ENCODE data around the gene OR2AK2.

Gene OR2AK2

DNA sequence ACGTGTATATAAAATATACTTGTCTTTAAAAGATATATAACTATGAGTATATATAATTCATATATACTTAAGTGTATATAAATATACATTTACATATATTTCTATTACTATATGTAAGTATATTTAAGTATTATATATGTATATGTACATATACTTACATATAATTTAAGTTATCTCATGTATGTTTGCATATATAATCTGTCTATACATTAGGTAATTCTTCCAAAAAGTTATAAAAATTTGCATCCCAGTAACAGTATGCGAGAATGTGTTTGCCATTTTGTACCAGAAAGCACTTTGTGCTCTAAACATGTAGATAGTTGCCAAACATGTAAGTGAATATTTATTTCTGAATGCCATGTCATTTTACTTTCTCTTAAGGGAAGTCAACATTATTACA is at the start of gene OR2AK2:
OR2AK2 (plus strand) TSS at position 301 of the 400 bp plus-strand sequence. CDS start 144 bp downstream, outside the sequence.
- Histone ChIP-seq H3K4me3 (ENCODE audit: low read length, poor library complexity, severe bottlenecking) (no peak within 1 kb of the TSS), H3K9me3 (ENCODE audit: insufficient read depth, low read depth, low read length) (no peaks in the 10 kb centered on the region)

GRCh38 chr1:247919952-247920351 is 45.1 kb upstream of the OR2AK2 start, which contains the start of gene OR2T8:
TSS of gene OR2T8 (plus strand) at chr1:247920252. CDS start at chr1:247921018, 766 bp downstream.
- Histone ChIP-seq H3K9ac (ENCODE audit: low read depth, low read length, poor library complexity, severe bottlenecking) (no peak within 1 kb of the TSS), H3K4me2 (ENCODE audit: low read depth, low read length, poor library complexity, severe bottlenecking) (no peak within 1 kb of the TSS), H3K4me3 (ENCODE audit: low read length, poor library complexity, severe bottlenecking) (no peak within 1 kb of the TSS), H3K79me2 (ENCODE audit: insufficient read depth, low read length) (no peaks in the 10 kb centered on the region), H3K36me3 (ENCODE audit: insufficient read depth, low read length) (no peaks in the 10 kb centered on the region), H3K9me2 (replicated peaks; ENCODE audit: low read depth, low read length) (no peaks in the 10 kb centered on the region), H3K9me3 (ENCODE audit: insufficient read depth, low read depth, low read length) (no peaks in the 10 kb centered on the region), H4K20me1 (ENCODE audit: insufficient read depth, low read length, poor library complexity, severe bottlenecking) (no peaks in the 10 kb centered on the region), H2AFZ (ENCODE audit: low read length) (no peak within 1 kb of the TSS), H3K27me3 (ENCODE audit: insufficient read depth, low read length, poor library complexity, severe bottlenecking) (no peaks in the 10 kb centered on the region), H3K4me1 (ENCODE audit: insufficient read depth, low read length, poor library complexity, severe bottlenecking) (no peaks in the 10 kb centered on the region), H3F3A (ENCODE audit: low read depth) (no peaks in the 10 kb centered on the region)
- TF ChIP-seq EZH2phosphoT487 (IDR thresholded peaks at IDR 0.05; ENCODE audit: borderline replicate concordance) = no peak

More for the DNA sequence above, at the start of gene OR2AK2:
- H3K4me1 ChIP-seq (ENCODE audit: insufficient read depth, low read length, poor library complexity, severe bottlenecking) = no peaks in the 10 kb centered on the region
- H3K9ac ChIP-seq (ENCODE audit: low read depth, low read length, poor library complexity, severe bottlenecking) = no peak within 1 kb of the TSS
- no peak within 1 kb of the TSS for H3K4me2 ChIP-seq (ENCODE audit: low read depth, low read length, poor library complexity, severe bottlenecking)
- no peaks in the 10 kb centered on the region for H4K20me1 ChIP-seq (ENCODE audit: insufficient read depth, low read length, poor library complexity, severe bottlenecking)
- H3F3A ChIP-seq (ENCODE audit: low read depth) = no peaks in the 10 kb centered on the region
- no peaks in the 10 kb centered on the region for H3K9me2 ChIP-seq (replicated peaks; ENCODE audit: low read depth, low read length)
- no peaks in the 10 kb centered on the region for H3K27me3 ChIP-seq (ENCODE audit: insufficient read depth, low read length, poor library complexity, severe bottlenecking)
- H2AFZ ChIP-seq (ENCODE audit: low read length) = no peak within 1 kb of the TSS
- H3K79me2 ChIP-seq (ENCODE audit: insufficient read depth, low read length) = no peaks in the 10 kb centered on the region
- no peaks in the 10 kb centered on the region for H3K36me3 ChIP-seq (ENCODE audit: insufficient read depth, low read length)
- TF ChIP-seq CTCF (conservative IDR thresholded peaks at IDR 0.05; ENCODE audit: low read length) = no peak
- no peak for TF ChIP-seq EZH2phosphoT487 (IDR thresholded peaks at IDR 0.05; ENCODE audit: borderline replicate concordance)

DNA sequence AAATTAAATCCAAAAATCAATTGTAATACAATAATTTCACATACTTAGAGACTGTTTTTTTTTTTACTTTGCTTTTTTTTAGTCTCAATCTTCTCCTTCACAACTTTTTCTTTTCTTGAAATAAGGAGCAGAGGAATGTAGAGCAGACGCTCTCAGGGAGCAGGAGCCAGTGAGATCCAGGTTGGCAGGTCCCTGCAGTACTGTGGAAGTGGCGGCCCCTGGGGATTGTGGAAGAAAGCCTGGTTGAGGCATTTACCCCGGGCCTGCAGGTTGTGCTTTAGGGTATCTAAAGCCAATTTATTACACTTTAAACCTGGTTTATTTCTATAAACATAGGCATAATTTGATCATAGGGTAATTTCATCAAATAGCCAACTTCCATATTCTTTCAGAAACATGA is 41.1 kb upstream of the OR2AK2 start:
- Histone ChIP-seq H3K4me3 (ENCODE audit: low read length, poor library complexity, severe bottlenecking) (no peak overlapping the region), H3K9ac (ENCODE audit: low read depth, low read length, poor library complexity, severe bottlenecking) (no peak overlapping the region), H3K27me3 (ENCODE audit: insufficient read depth, low read length, poor library complexity, severe bottlenecking) (no peaks in the 10 kb centered on the region), H3K36me3 (ENCODE audit: insufficient read depth, low read length) (no peaks in the 10 kb centered on the region), H3K9me2 (replicated peaks; ENCODE audit: low read depth, low read length) (no peaks in the 10 kb centered on the region), H3F3A (ENCODE audit: low read depth) (no peaks in the 10 kb centered on the region), H2AFZ (ENCODE audit: low read length) (no peak overlapping the region), H4K20me1 (ENCODE audit: insufficient read depth, low read length, poor library complexity, severe bottlenecking) (no peaks in the 10 kb centered on the region), H3K9me3 (ENCODE audit: insufficient read depth, low read depth, low read length) (no peaks in the 10 kb centered on the region), H3K4me2 (ENCODE audit: low read depth, low read length, poor library complexity, severe bottlenecking) (no peak overlapping the region), H3K79me2 (ENCODE audit: insufficient read depth, low read length) (no peaks in the 10 kb centered on the region), H3K4me1 (ENCODE audit: insufficient read depth, low read length, poor library complexity, severe bottlenecking) (no peaks in the 10 kb centered on the region)
- TF ChIP-seq EZH2phosphoT487 (IDR thresholded peaks at IDR 0.05; ENCODE audit: borderline replicate concordance) = no peak
- no peak for TF ChIP-seq CTCF (conservative IDR thresholded peaks at IDR 0.05; ENCODE audit: low read length)

DNA sequence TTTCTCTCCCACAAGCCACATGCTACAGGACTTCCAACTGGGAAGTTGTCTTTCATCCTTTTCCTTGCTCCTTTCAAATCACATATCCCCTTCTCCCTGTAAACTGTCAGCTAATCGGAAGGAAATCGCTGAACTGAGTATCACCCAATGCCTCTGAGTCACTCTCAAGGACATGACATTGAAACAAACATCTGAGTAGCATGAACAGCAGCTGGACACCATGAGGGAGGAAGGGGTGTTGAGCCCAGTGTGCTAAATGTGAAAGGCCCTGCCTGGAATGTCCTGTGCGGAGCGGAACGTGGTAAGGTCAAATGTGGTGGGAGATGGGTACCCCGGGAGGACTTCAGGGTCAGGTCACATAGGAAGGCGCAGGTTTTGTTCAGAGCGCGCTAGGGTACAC is 40.2 kb upstream of the OR2AK2 start, which contains the start of gene OR2AJ1:
OR2AJ1 (plus strand) TSS at position 22 of the 400 bp plus-strand sequence. CDS start 8,880 bp downstream, outside the sequence.
- Histone ChIP-seq H3F3A (ENCODE audit: low read depth) (no peaks in the 10 kb centered on the region), H3K4me2 (ENCODE audit: low read depth, low read length, poor library complexity, severe bottlenecking) (no peak within 1 kb of the TSS)

More for the DNA sequence above, 40.2 kb upstream of the OR2AK2 start, which contains the start of gene OR2AJ1:
- H3K9ac ChIP-seq (ENCODE audit: low read depth, low read length, poor library complexity, severe bottlenecking) = no peak within 1 kb of the TSS
- no peaks in the 10 kb centered on the region for H4K20me1 ChIP-seq (ENCODE audit: insufficient read depth, low read length, poor library complexity, severe bottlenecking)
- H3K27me3 ChIP-seq (ENCODE audit: insufficient read depth, low read length, poor library complexity, severe bottlenecking) = no peaks in the 10 kb centered on the region
- H3K79me2 ChIP-seq (ENCODE audit: insufficient read depth, low read length) = no peaks in the 10 kb centered on the region
- no peak for TF ChIP-seq EZH2phosphoT487 (IDR thresholded peaks at IDR 0.05; ENCODE audit: borderline replicate concordance)
- TF ChIP-seq CTCF (conservative IDR thresholded peaks at IDR 0.05; ENCODE audit: low read length) = no peak
- no peaks in the 10 kb centered on the region for H3K9me3 ChIP-seq (ENCODE audit: insufficient read depth, low read depth, low read length)
- H3K36me3 ChIP-seq (ENCODE audit: insufficient read depth, low read length) = no peaks in the 10 kb centered on the region
- no peak within 1 kb of the TSS for H2AFZ ChIP-seq (ENCODE audit: low read length)
- H3K4me1 ChIP-seq (ENCODE audit: insufficient read depth, low read length, poor library complexity, severe bottlenecking) = no peaks in the 10 kb centered on the region
- no peaks in the 10 kb centered on the region for H3K9me2 ChIP-seq (replicated peaks; ENCODE audit: low read depth, low read length)
- no peak within 1 kb of the TSS for H3K4me3 ChIP-seq (ENCODE audit: low read length, poor library complexity, severe bottlenecking)

Measured in Loucy (cell line).